GM18498 (cell line): ENCODE data around the gene INPP4B.

Experiments used
- ATAC-seq: cut with Tn5 transposase; IDR thresholded peaks from one replicate; pipeline ENCODE4 v1.9.1; 2021; ENCODE audit warnings: mild to moderate bottlenecking, moderate library complexity; ENCODE audit not compliant: unreplicated experiment

INPP4B gene

GRCh38 chr4:142356118-142356759 lies 489.9 kb downstream of the INPP4B start:
- no peak for ATAC-seq

DNA sequence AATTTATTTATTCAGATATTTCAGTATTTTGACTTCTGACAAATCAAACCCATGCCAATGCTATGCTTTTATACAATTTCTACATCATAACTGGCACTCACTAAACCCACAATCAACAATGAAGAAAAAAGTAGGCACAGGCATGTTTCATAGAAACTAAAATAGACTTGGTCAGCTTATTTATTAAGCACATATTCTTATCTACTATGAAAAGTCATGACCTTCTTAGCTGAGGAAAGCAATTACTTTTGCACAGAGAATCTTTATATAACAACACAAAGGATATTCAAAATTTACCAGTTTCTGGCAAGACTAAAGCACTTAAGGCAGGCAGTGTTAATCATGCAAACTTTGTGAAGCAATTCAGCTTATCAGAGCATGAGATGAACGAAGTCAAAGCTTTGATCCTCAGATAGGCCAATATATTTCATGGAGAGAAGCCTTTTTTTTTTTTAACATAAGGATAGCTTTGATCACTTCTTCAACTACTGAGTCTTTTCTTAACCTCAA lies 490.6 kb downstream of the INPP4B start:
- no peak for ATAC-seq

DNA sequence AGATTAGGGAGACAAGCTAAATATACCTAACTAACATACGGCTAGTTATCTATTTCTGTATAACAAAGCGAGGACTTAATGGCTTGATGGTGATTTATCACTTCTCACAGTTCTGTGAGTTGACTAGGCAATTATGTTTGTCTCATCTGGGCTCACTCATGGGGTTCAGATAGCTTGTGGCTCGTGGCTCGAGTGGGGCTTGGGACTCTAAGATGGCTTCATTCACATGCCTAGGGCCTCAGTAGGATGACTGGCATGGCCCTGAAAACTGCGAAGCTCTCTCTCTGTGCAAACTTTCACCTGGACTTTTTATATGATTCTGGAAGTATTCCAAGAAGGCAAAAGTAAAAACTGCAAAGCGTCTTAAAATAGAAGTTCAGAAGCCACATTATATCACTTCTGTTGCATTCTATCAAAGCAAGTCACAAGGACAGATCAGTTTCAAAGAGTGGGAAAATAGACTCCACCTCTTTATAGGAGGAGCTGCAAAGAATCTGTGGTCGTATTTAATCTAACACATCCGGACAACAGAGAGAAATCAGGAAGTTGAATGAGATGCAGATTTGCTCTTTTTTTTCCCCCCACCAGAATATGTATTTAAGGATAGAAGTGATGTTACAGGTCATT lies 491.2 kb downstream of the INPP4B start:
- ATAC-seq, result no peak

GRCh38 chr4:142354041-142354440 lies 492.1 kb downstream of the INPP4B start:
- ATAC-seq, result no peak

DNA sequence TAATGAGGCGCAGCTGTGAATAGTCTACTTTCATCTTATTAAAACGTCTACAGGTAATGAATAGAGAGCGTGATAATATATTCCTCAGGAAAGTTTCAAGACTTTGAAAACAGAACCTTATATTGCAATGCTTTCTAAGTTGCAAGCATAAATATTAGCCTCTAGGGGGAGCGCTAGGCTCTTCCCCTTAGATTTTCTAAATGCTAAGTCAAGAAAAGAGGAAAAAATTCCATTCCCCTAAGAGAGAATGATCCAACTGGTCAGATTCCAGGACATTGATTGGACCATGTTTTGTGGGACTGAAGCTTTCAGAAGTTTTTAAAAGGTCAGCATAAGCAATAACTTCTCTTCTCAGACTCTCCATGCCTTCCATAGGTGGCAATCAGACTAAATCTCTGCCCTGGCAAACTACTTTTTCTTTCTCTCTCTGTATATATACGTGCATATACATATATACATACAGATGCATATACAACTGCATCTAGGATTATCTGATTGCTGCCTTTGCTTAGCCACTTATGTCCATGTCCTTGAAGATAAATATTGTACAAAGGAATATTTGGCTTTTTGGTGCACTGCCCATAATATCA lies 492.9 kb downstream of the INPP4B start:
- ATAC-seq, result peak; percentile 54

DNA sequence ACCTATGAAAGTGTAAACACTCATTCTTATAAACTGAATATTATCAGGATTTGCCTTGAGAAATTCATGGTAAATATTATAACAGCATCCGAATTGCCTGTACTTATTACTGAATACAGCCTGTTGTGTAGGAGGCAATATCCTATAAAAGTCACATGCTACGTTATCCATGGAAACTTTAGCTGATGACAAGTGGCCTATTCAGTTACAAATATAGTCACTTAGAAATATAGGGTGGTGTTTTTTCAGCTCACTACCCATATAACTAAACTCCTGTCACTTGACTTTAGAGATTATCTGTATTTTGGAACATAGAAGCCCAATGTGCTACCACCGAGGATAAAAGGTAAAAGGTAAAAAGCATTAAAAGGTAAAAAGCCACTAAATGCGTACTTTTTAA lies 493.4 kb downstream of the INPP4B start:
- no peak for ATAC-seq

DNA sequence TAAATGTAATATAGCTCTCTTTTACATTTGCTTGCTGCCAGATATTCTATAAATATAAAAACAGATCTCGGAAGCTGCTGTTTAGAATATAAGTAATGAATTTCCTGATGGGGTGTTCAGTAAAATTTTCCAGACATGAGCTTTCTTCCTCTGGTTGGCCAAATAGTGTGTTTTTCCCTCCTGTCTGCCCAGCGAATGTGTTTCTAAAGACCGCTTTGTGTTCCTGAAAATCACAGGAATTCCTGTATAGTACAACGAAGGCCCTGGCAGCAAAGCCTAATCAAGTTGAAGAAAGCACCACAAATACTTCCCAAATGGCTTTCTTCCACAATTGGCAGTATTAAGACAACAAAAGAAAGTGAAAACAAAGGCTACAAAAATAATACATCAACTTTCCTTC lies 494.1 kb downstream of the INPP4B start:
- ATAC-seq, result no peak

DNA sequence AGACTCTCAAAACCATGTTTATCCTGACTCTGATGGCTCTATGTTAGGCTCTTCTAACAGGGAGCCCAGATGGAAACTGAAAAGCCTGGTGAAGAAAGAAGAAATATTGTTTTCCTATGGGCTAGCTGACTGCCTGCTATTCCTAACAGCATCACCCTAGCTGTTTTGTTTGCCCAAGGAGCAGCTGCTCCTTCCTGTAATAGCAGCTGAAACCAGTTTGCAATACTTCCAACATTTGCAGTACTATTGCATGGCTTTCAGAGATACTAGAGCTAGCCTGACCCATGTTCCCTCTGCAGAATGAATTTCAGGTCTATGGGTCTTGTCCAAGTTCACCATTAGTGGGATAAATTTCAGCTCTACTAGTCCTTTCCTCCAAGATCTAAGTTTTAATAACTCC lies 495.2 kb downstream of the INPP4B start:
- no peak for ATAC-seq

DNA sequence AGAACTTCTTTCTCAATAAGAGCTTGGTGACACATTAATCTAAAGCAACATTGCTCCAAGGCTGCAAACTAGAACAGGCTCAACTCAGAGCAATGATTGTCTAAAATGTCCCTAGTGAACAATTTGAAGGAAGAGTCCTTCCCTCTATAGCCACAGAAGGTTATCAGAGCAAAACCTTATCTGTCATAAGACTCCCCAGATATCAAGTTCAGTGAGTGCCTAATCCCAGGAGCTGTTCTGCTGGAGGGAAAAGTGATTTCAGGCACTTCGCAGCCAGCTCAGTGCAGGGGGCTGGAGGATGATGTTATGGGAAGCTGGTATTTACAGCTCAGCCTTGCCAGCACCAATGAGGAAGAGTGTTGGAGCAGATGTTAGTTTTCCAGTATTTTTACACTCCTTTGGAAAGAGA lies 497.5 kb downstream of the INPP4B start:
- ATAC-seq, result no peak

DNA sequence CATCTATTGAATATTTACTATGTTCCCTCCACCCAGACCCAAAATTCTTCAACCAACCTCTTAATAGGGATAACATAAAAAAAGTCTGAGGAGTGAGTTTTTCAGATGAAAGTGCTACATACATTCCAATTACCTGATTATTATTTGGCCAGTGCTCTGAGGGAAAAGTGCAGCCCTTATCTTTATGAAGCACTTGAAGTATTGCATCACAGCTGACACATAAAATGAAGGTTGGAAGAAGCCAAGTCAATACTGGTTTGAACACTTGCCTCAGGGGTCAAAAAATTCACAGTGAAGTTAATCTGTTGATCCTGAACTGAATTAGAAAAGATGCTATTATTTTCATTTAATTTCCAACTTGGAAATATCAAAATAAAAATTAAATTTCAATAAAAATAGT lies 498.9 kb downstream of the INPP4B start:
- ATAC-seq, result no peak

DNA sequence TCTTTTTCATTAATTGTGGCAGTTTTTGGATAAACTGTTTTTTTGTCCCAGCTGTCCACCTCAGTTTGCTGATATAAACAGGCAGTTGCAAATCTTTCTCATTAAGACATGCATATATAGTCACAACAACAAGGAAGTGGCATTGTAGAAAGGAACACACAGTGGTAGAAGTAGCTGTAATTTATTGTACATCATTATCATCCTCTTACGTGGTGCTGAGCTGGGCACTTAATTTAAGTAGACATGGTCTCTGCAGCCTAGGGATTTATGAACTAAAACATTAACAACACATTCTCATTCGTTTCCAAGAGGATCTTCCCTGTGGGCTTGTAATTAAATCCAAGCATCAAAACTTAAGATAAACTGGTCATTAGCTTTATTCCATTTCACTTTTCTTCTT lies 500.2 kb downstream of the INPP4B start:
- no peak for ATAC-seq

- no peak for ATAC-seq
Measured at GRCh38 chr4:142341268-142341667, 504.8 kb downstream of the INPP4B start.

DNA sequence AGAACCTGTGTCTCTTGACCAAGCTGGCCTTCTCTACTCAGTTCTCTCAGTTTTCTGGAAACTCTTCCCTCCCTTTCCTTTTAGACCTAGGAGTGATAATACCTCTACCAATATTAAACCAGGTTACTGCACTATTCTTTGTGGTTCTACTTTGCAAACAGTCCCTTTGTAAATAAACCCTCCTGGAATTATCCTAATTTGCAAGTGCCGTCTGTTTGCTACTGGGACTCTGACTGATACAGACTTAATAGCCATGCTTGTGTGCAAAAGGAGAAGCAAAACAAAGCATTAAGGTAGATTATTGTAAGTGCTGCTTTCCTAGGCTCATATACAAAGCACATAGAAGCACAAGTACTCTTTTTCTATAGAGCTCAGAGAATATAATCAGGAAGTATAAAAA lies 507.0 kb downstream of the INPP4B start:
- no peak for ATAC-seq

DNA sequence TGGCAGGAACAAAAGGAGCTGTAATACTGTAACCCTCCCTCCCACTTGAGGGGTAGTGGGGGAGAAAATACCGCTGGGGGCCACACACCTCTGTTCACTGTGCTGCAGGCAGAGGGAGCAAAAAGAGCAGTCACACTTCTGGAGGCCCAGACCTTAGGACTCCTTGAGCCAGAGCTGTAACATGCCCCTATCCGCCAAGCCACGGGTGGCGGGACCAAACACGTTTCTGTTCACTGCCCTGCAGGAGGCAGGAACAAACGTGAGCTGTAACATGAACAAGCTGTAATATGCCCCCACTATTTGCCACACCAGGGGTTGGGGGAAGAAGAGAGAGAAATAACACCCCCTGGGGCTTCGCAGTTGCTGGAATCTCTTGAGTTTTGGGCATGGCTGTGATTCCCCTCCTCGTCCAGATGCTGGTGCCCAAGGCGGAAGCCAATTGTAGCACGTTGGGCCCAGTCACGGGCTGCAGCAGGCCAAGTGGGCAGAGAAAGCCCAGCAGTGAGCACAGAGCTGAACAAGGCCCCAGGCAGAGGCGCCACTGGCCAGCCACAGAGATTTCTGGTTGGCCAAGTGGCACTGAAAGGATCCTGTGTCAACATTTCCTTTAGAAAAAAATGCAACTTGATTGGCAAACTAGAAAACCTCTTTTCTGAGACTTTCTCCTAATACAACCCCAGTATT lies 509.7 kb downstream of the INPP4B start:
- ATAC-seq, result no peak

DNA sequence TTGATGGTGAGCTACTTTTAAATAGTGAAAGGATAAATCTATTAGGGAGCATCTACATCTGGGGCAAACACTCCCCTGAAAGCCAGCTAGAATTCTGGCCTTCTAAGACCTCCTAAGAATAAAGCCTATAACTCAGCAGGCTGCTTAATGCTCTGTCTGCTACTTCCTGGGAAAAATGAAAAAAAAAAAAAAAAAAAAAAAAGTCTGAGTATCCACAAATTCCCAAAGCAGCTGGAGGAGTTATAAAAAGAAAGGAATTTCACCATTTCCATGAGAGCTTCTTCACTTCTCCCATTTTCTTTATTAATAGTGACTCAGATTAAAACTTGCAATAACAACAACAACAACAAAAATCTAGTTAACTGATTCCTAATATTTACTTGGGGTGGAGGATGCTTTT lies 511.2 kb downstream of the INPP4B start:
- no peak for ATAC-seq

DNA sequence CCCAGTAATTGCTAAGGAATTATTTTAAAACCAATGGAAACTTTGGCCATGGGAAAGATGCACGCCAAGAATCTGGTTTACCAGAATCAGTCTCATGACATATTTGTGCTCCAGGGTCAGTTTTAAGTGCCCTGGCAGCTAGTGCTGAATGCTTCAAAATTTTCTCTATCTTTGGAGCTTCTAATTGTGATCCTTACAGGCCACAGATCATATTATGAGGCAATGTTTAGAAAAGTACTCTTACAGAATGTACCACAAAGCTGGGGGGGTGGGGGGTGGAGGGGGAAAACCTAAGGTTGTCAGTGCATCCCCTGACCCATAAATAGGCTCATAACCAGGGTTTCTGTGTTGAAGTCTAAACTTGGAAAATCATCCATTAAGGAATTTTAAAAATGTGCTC lies 514.5 kb downstream of the INPP4B start:
- ATAC-seq, result no peak

GRCh38 chr4:142331132-142331531 lies 515.0 kb downstream of the INPP4B start:
- ATAC-seq, result no peak

DNA sequence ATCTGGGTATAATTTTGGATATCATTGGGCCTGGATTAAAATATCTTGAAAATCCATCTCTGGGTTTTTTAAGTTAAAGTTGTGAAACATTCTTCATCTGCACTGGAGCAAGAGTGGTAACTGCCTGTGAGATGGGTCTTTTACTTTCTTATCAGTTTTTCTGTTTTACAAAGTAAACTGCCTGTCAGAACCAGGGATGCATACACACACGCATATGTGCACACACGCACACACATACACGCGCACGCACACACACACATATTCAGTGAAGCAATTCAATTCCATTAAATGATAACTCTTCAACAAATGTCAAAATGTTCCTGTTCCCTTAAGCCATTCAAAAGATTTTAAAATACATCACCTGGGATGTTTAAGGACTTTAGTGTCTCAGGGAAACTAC lies 515.8 kb downstream of the INPP4B start:
- no peak for ATAC-seq

DNA sequence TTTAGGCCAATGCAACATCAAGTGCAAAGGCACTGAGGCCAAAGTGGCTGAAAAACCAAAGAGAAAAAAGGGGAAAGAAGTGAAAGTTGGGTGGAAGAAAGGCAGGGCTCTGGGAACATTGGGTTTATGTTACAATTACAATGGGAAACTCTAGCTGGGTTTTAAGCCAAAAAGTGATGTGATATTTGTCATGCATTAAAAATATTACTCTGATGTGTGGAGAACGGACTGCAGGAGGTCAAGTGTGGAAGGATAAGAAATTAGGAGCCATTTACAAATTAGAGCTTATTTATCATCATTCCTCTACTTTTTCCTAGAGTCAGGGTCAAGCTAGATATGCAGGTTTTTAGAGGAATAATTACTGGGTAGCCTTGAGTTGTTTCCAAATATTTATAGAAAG lies 516.8 kb downstream of the INPP4B start:
- no peak for ATAC-seq

DNA sequence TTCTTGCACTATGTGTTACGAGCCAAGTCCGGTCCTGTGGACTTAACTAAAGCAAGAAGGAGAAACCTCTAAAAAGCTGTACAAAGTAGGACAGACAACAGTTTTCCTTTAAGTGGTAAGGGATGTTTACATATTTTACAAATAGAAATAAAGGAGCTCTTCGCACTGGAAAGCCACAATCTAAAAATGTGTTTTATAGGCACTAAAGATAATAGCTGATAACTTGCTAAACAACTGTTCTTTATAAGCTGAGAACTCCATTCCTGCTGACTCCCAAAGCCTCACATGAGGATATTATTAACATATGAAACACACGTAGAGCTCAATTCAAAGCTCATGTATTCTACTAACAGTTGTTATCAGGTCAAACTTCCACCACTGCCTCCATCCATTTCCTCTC lies 519.9 kb downstream of the INPP4B start:
- ATAC-seq, result no peak

GRCh38 chr4:142324572-142324971 lies 521.5 kb downstream of the INPP4B start:
- peak; percentile 82 for ATAC-seq

DNA sequence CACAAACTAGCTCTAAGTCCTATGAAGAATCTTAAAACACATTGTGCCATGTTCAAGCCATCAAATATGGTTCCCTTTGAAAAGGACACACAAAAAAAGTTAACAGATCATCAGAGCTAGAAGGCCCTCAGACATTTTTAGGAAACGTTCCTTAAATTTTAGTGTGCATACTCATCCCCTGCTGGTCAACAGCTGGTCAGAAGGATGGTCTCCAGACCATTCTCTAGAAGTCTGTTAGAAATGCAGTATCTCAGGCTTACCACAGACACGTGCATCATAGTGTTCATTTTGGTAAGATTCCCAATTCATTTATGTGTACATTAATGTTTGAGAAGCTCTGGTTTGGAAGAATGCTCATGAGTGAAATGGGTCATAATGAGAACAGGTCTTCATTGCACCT lies 523.1 kb downstream of the INPP4B start:
- ATAC-seq, result no peak
